Right lobe of liver (tissue), 4 donors: ENCODE data around the gene NAALADL2.

ENCODE experiments used
- POLR2A ChIP-seq: fragments of 450-650 bp; IDR thresholded peaks from one replicate; pipeline ENCODE4 v1.6.1; 2017; ENCODE audit warnings: antibody characterized with exemption, mild to moderate bottlenecking
- TF ChIP-seq, protein P1 (sequence below), 4 donors: fragments of 200-600 bp in 3 of 4; fragments of 450-650 bp in 1 of 4; IDR thresholded peaks; one replicate each; pipeline versions ENCODE4 v1.5.1 to v1.8.0; 2016 to 2022; ENCODE audit warnings: antibody characterized with exemption in 4 of 4, mild to moderate bottlenecking in 2 of 4
- donor health status: DM: no; HTN: no; CAD: no.
- donor health status: DM: no; HTN: no; CAD: no.
- donor health status: DM: no; HTN: yes; CAD: no.

DNA sequence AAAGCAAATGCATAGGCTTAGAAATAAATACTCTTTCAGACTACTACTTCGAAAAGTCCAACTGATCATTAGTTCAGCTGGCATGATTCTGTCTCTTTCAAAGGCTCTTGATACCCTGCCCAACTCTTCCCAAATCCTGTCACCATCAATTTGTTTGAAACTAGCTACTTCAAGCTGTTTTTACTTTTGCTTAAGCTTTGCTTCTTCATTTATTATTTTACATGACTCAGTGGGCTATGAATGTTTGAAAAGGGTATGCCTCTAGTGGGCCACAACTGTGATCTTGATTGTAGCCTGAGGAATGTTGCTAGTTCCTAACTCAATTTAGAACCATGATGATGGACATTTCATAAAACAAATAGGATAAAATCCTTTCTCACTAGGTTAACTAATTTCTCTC is 340.8 kb downstream of the NAALADL2 start:
- no peak for TF ChIP-seq POLR2A
- TF ChIP-seq, protein P1, sequence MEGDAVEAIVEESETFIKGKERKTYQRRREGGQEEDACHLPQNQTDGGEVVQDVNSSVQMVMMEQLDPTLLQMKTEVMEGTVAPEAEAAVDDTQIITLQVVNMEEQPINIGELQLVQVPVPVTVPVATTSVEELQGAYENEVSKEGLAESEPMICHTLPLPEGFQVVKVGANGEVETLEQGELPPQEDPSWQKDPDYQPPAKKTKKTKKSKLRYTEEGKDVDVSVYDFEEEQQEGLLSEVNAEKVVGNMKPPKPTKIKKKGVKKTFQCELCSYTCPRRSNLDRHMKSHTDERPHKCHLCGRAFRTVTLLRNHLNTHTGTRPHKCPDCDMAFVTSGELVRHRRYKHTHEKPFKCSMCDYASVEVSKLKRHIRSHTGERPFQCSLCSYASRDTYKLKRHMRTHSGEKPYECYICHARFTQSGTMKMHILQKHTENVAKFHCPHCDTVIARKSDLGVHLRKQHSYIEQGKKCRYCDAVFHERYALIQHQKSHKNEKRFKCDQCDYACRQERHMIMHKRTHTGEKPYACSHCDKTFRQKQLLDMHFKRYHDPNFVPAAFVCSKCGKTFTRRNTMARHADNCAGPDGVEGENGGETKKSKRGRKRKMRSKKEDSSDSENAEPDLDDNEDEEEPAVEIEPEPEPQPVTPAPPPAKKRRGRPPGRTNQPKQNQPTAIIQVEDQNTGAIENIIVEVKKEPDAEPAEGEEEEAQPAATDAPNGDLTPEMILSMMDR (IDR thresholded peaks at IDR 0.05): no peak
